HG02973 (cell line): ENCODE results near the gene RBAK.
A peak's percentile ranks its signal among the peaks of the same experiment; 100 is the strongest.
"Not testable (repeated sequence)": the region's sequence is repeated elsewhere in the genome, so short reads cannot be mapped to it uniquely, and the experiment has no call there.

Experiments
- ATAC-seq: cut with Tn5 transposase; IDR thresholded peaks from one replicate; pipeline ENCODE4 v1.9.1; 2021; ENCODE audit warnings: moderate library complexity; ENCODE audit not compliant: unreplicated experiment

Gene RBAK

DNA sequence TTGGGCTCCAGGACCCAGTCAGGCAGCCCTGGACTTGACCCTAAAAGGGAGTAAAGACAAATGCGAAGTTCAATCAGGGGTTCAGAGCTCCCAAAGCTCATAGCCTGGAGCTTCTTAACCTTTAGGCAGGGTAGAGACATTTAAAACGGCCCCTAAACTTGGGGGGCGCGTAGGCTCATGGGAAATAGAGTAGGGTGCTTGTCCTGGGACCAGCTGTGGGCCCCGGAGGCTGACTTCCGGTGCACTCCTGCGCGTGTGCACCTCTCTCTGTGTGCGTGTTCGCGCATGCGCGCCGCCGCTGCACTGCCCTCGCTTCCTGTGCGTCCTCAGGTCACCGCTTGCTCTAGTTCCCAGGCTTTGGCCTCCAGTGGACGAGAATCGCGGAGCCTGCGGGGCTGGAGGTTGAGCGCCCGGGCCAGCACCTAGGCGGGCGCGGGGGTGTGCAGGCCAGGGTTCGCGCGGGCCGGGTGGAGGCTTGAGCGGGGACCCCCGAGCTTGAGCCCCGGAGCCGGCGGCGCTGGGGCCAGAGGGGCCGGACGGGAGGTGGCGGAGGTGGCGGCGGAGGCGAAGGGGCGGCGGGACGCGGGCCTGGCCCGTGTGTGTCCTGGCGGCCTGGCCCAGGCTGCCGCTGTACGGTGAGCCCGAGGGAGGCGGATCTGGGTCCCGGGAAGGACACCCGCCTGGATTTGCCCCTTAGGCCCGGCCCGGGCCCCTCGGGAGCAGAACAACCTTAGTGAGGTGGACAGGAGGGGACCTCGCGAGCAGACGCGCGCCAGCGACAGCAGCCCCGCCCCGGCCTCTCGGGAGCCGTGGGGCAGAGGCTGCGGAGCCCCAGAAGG, at the start of gene RBAK:
RBAK (plus strand) TSS at position 303 of the 839 bp plus-strand sequence. CDS start 2,217 bp downstream, outside the sequence.
- peak; percentile 99 for ATAC-seq

DNA sequence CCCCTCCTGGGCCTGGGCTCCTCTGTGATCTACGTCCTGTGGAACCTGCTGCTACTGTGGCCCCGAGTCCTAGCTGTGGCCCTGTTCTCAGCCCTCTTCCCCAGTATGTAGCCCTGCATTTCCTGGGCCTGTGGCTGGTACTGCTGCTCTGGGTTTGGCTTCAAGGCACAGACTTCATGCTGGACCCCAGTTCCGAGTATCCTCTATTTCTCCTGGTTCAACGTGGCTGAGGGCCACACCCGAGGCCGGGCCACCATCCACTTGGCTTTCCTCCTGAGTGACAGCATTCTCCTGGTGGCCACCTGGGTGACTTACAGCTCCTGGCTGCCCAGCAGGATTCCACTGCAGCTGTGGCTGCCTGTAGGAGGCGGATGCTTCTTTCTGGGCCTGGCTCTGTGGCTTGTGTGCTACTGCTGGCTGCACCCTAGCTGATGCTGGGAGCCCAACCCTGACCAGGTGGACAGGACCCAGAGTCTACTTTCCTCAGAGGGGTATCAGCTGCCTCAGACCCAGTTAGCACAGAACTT, 48.9 kb upstream of the RBAK start:
- ATAC-seq: no peak

DNA sequence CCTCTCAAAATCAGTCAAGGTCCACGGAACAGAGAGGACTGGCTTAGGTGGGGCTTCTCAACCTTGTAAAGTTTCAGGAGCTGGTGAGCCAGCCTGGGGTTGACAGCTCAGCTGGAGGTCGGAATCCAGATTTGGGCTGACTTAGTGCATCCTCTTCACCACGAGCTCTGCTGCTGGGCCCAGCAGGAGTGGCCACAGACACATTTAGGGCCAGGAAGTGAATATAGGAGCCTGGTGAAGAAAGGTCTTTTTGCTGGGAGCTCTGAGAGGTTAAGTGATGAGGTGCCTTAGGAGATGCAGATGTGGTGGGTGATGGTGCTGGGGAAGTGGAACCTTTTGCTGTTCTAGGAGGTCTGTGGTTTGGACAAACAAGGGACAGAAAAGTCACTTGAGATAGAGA, 47.4 kb upstream of the RBAK start:
- no peak for ATAC-seq

DNA sequence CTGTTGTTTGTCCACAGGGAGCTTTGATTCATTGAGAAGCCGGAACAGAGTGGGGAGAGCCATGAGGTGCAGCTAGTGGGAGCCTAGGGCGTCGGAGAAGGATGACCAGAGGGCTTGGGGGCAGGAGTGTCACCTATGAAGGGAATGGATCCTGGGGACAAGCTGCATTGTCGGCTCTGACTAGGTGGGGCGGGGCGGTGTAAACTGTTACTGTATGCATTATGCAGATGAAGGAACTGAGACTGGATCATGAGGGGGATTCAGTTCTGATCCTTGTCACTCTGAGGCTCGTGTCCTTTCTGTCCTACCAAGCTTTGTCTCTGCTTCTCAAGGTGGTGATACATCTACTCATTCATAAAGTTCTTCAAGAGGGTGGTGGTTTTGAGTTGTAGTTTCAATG, 46.8 kb upstream of the RBAK start:
- no peak for ATAC-seq

DNA sequence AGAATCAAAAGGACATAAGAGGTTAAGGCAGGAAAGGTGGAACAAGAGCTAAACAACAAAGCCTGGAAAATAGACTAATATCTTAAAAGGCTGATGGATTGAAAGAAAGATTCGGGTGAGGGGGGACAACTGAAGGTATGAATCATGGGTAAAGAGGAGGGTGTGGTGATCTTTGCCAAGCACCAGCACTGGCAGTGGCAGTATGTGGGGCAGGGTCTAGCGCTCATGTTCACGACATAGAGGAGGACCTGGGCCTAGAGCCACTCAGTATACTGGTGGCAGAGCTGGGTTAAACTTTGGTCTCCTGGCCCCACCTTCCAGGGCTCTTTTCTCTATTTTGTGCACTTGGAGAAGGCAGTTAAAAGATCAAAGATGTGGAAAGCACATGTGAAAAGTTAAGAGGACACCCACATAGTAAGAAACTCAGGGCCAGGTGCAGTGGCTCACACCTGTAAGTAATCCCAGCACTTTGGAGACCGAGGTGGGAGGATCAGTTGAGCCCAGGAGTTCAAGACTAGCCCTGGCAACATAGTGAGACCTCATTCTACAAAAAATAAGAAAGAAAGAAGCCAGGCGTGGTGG, 46.2 kb upstream of the RBAK start:
- ATAC-seq: no peak

DNA sequence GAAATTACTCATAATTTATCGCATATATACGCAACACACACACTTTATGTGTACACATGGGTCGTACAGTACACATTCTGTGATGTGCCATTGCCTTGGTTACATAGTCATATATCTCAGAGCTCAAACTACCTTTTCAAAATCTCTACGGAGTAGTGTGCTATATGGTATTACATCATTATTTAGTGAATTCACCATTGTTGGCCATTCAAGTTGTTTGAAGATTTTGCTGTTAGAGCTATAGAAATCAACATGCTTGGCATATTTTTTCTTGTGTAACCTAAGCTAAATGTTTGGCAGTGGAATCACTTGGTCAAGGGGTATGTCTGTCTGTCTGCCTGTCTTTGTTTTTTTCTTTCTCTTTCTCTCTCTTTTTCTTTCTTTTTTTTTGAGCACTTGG, 44.7 kb upstream of the RBAK start:
- ATAC-seq: no peak

DNA sequence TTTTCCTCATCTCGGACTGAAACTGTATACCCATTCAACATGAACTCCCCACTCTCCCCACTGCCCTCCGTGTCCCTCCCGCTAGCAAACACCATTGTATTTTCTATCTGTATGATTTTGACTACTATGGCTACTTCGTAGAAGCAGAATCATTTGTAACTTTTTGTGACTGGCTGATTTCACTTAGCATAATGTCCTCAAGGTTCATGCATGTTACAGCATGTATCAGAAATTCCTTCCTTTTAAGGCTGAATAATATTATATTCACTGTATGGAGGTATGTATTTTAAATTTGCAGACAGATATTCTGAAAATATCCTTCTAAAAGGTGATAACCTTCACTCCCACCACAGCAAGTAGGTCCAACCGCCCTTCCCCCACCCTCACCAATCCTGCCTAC, 43.7 kb upstream of the RBAK start:
- ATAC-seq: no peak

DNA sequence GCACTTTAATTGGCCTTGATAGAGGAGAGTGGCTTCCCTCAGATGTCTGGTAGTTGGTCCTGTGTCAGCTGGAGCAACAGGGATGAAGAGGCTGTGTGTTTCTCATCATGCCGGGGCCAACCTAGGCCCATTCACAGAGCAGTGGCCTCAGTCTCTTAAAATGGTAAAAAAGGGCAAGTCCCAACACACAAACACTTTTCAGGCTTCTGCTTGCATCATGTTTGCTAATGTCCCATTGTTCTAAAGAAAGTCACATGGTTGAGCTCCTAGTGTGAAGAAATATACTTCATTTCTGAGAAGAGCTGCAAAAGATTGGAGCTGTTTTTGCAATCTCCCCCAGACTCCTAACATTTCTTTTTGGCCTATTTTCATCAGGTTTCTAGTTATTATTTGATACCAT, 40.6 kb upstream of the RBAK start:
- ATAC-seq: no peak

DNA sequence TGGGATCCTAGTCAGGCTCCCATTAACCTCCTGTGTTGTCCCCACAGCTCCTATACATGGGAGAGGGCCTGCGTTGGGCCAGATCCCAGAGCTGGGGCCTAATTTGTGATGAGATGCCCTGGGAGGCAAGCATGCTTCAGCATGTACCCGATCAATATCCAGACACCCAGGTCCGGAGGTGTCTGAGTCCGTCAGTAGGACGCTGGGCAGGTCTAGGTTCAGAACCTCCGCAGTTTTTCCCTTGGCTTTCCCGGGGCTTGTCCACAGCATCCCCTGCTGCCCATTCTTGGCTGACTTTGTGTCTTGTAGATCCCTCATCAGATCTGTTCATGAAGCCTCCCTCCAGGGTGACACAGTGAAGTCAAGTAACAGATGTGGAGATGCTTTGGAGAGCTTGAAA, 32.7 kb upstream of the RBAK start:
- ATAC-seq: no peak

DNA sequence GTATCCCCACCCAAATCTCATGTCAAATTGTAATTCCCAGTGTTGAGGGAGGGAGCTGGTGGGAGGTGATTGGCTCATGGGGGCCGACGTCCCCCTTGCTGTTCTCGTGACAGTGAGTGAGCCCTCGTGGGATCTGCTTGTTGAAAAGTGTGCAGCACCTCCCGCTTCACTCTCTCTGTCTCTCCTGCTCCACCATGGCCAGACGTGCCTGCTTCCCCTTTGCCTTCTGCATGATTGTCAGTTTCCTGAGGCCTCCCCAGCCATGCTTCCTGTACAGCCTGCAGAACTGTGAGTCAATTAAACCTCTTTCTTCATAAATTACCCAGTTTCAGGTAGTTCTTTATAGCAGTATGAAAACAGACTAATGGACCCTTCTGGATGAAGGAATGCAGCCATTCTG, 29.7 kb upstream of the RBAK start:
- not testable (repeated sequence) for ATAC-seq

DNA sequence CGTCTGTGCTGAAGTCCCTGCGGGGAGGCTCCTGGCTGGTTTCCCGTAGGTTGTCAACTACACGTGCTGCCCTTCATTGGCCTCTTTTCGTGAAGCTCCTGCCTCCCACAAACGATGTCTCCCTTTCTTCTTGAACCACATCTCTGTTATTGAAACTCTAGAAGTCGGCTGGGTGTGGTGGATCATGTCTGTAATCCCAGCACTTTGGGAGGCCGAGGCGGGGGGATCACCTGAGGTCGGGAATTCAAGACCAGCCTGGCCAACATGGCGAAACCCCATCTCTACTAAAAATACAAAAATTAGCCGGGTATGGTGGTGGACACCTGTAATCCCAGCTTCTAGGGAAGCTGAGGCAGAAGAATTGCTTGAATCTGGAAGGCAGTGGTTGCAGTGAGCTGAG, 28.0 kb upstream of the RBAK start:
- not testable (repeated sequence) for ATAC-seq

DNA sequence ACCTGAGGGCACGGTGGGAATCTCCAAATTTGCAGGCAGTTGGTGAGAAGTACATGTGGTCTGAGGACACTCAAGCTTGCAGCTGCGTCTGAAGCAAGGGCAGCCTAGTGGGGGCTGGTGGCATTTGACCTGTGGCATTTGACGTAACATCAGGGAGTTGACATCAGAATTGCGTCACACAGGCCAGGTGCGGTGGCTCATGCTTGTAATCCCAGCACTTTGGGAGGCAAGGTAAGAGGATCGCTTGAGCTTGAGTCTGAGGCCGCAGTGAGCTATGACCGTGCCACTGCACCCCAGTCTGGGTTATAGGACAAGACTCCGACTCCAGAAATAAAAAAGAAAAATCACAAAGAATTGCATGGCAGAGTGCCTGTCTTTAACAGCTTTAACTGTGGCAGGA, 25.6 kb upstream of the RBAK start:
- no peak for ATAC-seq

DNA sequence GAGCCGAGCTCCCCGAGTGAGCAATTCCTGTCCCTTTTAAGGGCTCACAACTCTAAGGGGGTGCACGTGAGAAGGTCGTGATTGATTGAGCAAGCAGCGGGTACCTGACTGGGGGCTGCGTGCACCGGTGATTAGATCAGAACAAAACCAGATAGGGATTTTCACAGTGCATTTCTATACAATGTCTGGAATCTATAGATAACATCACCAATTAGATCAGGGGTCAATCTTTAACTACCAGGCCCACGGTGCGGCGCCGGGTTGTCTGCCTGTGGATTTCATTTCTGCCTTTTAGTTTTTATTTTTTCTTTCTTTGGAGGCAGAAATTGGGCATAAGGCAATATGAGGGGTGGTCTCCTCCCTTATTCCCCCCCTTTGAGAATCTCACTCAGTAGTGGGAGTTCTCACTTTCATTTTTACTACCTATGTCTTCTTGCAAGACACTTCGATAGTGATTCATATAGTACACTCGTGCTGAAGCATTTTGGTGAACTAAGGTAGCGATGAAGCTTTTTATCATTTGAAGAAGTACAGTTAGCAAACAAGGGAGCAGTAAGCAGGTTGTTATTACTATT, 24.6 kb upstream of the RBAK start:
- not testable (repeated sequence) for ATAC-seq

DNA sequence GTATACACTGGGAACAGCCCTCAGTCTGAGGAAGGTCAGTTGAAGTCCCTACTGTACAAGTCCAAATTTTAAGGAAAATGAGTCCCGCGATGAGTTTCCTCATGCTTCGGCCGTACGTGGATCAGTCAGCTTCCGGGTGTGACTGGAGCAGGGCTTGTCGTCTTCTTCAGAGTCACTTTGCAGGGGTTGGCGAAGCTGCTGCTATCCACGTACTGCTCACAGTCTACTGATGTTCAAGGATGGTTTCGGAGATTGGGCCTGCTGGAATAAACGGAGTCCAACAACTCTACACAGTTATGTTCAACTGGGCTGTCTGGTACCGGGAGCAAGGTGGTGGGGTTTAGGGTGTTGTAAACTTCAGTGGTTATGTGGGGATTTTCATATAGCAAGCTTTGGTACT, 22.0 kb upstream of the RBAK start:
- ATAC-seq: not testable (repeated sequence)

DNA sequence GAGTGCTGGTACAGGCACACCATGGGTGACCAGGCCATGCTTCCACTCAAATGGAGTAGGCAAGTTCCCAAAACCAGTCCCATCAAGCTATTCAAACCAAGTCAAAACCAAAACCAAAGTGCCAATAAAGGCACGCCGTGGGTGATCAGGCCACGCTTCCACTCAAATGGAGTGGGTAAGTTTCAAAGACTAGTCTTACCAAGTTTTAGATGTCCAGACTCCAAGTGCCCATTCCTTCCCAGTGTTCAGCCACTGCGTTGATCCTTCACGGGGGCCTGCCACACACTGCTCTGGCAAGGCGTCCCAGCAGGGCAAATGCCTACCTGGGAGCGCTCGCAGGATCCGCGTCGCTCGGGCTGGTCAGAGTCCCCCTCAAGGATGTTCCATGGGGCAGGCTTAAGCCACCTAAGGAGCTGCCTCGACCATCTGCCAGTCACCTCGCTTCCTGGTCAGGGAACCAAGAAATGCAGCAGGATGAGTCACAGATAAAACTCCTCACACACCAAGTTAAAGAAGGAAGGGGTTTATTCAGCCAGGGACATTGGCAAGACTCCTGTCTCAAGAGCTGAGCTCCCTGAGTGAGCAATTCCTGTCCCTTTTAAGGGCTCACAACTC, 17.8 kb upstream of the RBAK start:
- not testable (repeated sequence) for ATAC-seq

DNA sequence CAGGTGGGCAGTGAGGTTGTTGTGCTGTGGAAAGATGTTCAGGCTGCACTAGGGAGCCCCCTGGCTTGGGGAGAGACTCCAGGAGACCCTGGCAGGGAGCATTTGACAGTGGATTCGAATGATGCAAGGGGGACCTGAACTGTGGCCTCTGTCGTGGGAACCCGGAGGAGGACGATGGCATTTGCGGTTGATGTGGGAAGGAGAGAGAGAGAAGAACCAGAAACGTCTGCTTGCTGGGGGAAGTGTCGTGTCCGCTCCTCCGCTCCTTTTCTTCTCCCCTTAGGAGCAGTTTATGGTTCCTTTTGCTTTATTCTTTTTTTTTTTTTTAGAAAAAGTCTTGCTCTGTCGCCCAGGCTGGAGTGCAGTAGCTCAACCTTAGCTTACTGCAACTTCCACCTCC, 12.5 kb upstream of the RBAK start:
- not testable (repeated sequence) for ATAC-seq

DNA sequence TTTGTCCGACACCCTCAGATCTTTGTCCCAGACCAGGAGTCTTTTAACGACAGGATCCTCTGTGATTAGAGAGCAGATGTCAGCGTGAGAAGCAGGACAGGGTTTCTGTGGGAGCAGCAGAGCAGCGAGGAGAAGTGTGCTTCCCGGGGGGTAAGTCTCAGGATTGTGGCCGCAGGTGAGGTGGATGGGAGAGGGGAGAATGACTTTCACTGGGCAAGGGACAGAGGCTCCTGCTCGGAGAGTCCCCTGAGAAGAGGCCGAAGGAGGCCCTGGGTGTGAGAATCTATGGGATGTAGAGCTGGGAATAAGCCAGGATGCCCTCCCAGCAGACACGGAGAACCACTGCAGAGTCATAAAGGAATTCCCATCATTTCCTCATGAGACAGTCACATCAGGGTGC, 10.4 kb upstream of the RBAK start:
- ATAC-seq: no peak

DNA sequence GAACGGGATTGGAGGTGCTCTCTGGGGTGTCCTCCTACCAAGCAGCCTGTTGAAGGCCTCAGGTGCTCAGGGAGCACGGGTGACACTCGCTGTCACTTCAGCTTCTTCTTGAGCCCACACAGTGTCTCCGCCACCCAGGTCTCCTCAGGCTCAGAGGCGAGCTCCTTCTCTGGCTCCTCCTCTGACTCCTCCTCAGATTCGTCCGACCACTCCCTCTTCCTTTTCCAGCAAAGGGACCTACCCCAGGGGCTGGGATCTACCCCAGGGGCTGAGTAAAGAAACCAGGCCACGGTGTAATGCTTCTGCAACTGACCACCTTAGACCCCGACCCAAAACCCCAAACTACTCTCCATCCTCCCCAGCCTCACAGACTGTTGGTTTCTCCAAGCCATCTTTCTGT, 9.2 kb upstream of the RBAK start:
- ATAC-seq: no peak

DNA sequence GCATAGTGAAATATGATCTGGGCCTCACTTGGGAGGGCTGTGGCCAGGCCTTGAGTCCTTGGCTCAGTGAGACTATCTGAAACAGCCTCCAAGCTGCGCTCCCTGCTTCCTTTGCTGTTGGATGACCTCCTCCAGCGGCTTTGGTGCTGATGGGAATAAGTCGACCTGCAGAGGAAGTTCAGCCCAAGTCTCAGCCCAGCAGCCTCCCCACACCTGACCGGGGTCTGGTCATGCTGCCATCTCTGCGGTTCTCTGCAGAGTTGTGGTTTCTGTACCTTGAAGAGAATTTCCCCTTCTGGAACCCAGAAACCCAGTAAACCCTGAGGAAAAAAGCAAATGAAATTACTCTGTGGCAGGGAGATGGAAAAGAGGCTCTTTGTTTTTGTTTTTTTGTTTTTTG, 4.6 kb upstream of the RBAK start:
- no peak for ATAC-seq

DNA sequence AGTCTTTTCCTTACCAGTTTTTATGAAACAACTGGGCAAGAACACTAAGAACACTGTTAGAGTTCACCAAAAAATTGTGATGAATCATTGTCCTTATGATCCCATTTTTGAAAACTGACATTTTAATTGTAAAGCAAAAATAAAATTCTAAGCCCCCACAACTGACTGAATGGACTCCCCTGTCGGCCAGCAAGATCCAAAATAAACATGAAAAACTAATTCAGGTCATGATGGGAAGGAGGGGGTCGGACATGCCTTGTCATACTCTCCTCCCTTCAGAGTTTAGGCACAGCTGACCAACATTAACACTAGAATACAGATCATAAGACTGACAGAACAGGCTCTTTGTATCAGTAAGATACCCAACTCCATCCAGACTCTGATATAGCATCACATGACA, 2.0 kb upstream of the RBAK start:
- ATAC-seq: no peak

DNA sequence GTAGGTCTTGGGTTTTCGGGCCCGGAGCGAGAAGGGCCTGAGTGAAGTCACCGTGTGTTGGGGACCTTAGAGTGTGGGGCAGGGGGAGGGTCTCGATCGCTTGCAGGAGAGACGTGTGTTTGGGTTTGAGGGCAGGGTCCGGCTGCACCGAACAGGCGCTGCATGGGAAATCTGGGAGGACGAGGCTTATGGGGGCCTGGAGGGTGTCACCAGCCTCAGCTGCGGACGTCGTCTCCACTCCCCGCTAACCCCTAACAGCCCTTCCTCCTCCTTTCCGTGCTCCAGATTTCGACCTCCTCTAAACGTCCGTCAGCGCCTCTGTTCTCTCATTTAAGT, 705 bp downstream of the RBAK start:
- not testable (repeated sequence) for ATAC-seq

DNA sequence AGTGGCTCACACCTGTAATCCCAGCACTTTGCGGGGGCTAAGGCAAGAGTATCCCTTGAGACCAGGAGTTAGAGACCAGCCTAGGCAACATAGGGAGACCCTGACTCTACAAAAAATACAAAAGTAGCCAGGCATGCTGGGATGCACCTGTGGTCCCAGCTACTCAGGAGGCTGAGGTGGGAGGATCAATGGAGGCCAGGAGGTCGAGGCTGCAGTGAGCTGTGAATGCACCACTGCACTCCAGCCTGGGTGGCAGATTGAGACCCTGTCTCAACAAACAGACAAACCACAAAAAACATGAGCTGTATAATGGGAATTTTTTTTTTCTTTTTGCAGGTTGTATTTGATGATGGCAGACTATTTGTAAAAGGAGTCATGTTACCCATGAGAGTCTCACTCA, 1.5 kb downstream of the RBAK start:
- not testable (repeated sequence) for ATAC-seq
